ENCODE results near the gene QSOX2. TPM values are rescaled to one million over a fixed set of nuclear protein-coding genes. Genes with fewer than 3 reads are reported as not detected.

Gene QSOX2
- total and polyA plus RNA-seq, 8 donors, result 6.8 to 19.1 (median 10.9) TPM

GRCh38 chr9:136292591-136293448, 47.2 kb upstream of the QSOX2 start:
- no peaks in the 10 kb centered on the region for H3K36me3 ChIP-seq
- WGBS, 2 donors, result 55 to 59% methylated on average over 34 of the region's 34 CpGs
- peak in 2 of 6 donors; percentile 40 to 72 for DNase-seq
- FAIRE-seq, result no peak
- TF ChIP-seq CTCF (IDR thresholded peaks at IDR 0.05), result no peak
- H3K4me3 ChIP-seq, result no peak overlapping the region
- no peak overlapping the region for H3K27ac ChIP-seq
- H3K9me3 ChIP-seq, result no peaks in the 10 kb centered on the region
- no peaks in the 10 kb centered on the region for H3K27me3 ChIP-seq
- H3K4me1 ChIP-seq, result peaks cover 6 to 12% (median 12%) of the 10 kb centered on the region in 3 donors
- ATAC-seq, result peak in 2 of 4 donors; percentile 10 to 20
- intact Hi-C loops (cut with DNase I), result no loop called here

- intact Hi-C loops (cut with DNase I), result no loop called here
- H3K4me1 ChIP-seq, result peaks cover 6 to 8% (median 7%) of the 10 kb centered on the region in 3 donors
- DNase-seq (peak in 2 of 6 donors; percentile 18 to 57), ATAC-seq (no peak), FAIRE-seq (no peak)
- H3K9me3 ChIP-seq, result no peaks in the 10 kb centered on the region
- TF ChIP-seq CTCF (IDR thresholded peaks at IDR 0.05), result no peak
- H3K36me3 ChIP-seq, result no peaks in the 10 kb centered on the region
- no peak overlapping the region for H3K27ac ChIP-seq
- 78 to 90% methylated on average over 19 of the region's 19 CpGs for WGBS, 2 donors
- no peaks in the 10 kb centered on the region for H3K27me3 ChIP-seq
- no peak overlapping the region for H3K4me3 ChIP-seq
These were observed 46.5 kb upstream of the QSOX2 start for GRCh38 chr9:136292026-136292538.

- Histone ChIP-seq H3K36me3 (no peaks in the 10 kb centered on the region), H3K27me3 (no peaks in the 10 kb centered on the region), H3K9me3 (no peaks in the 10 kb centered on the region), H3K27ac (no peak overlapping the region), H3K4me3 (no peak overlapping the region), H3K4me1 (peaks cover 3 to 4% (median 4%) of the 10 kb centered on the region in 3 donors)
- DNase-seq (peak in 1 of 6 donors; percentile 49), ATAC-seq (no peak), FAIRE-seq (no peak)
- no peak for TF ChIP-seq CTCF (IDR thresholded peaks at IDR 0.05)
- intact Hi-C loops (cut with DNase I), result no loop called here
- 77 to 89% methylated on average over 22 of the region's 22 CpGs for WGBS, 2 donors
These were observed 45.9 kb upstream of the QSOX2 start for GRCh38 chr9:136291306-136292025.

- 84 to 89% methylated on average over 28 to 31 of the region's 31 CpGs for WGBS, 2 donors
- H3K27ac ChIP-seq, result no peak overlapping the region
- DNase-seq (peak in 2 of 6 donors; percentile 31 to 76), ATAC-seq (no peak), FAIRE-seq (no peak)
- H3K4me1 ChIP-seq, result no peaks in the 10 kb centered on the region
- H3K36me3 ChIP-seq, result no peaks in the 10 kb centered on the region
- no peak overlapping the region for H3K4me3 ChIP-seq
- no peak for TF ChIP-seq CTCF (IDR thresholded peaks at IDR 0.05)
- no peaks in the 10 kb centered on the region for H3K9me3 ChIP-seq
- no peaks in the 10 kb centered on the region for H3K27me3 ChIP-seq
- intact Hi-C loops (cut with DNase I), result no loop called here
These were observed 44.9 kb upstream of the QSOX2 start for GRCh38 chr9:136290508-136291000.

All from pancreas (tissue), 10 donors.